HepG2 (cell line): ENCODE data around the gene LRRTM3. TPM values are rescaled to one million over a fixed set of nuclear protein-coding genes. Genes with fewer than 3 reads are reported as not detected.

Experiments used
- ATAC-seq: fragments of 200-7000 bp; cut with Tn5 transposase; 3 replicates; pipeline ENCODE4 v1.9.1; 2020; ENCODE audit warnings: mild to moderate bottlenecking, moderate library complexity
- BruUV-seq: library from RNA; stranded (reverse); fragments of 400-500 nt; replicated peaks from 2 replicates; lab custom pipeline; 2021; lab: Mats Ljungman, UMichigan
- CTCF ChIA-PET: fragments of 300-600 bp; formaldehyde crosslinking; extraction: SDS; loops from one replicate; lab custom pipeline; 2021; ENCODE audit warnings: low total read pairs, inconsistent platforms, low intra/inter-chr PET ratio; lab: Yijun Ruan, JAX
- POLR2A ChIA-PET: fragments of 350-600 bp; sonication (Branson Sonifier 250); formaldehyde crosslinking; loops from one replicate; lab custom pipeline; 2020; ENCODE audit warnings: antibody characterized with exemption, inconsistent platforms; lab: Yijun Ruan, JAX
- DNase-seq: peaks from one replicate; pipeline ENCODE4 v3.0.0-alpha.2; 2015; ENCODE audit warnings: low spot score
- FAIRE-seq: peaks from 3 replicates; lab custom pipeline; 2011; peaks lifted over from hg19 to GRCh38; lab: Jason Lieb, UNC
- H2AFZ ChIP-seq: one replicate; pipeline ENCODE4 v1.6.1; 2011; ENCODE audit warnings: low read length, inconsistent platforms
- H3K27ac ChIP-seq: fragments of 300-600 bp; 3 replicates; pipeline ENCODE4 v1.8.0; 2011; ENCODE audit warnings: mixed run types, mild to moderate bottlenecking, mixed read lengths, low read length, inconsistent platforms; ENCODE audit not compliant: insufficient read depth; ENCODE audit errors: extremely low read length
- H3K27me3 ChIP-seq, 2 experiments: fragments of 200-600 bp in 1 of 2; 2 replicates in 1 of 2; 3 replicates in 1 of 2; pipeline versions ENCODE4 v1.6.0 to v1.8.0; 2011; ENCODE audit warnings: low read length in 2 of 2, mild to moderate bottlenecking in 2 of 2, moderate library complexity in 2 of 2, inconsistent platforms in 1 of 2; ENCODE audit not compliant: insufficient read depth in 2 of 2, control insufficient read depth in 1 of 2
- H3K36me3 ChIP-seq, 2 experiments: fragments of 200-600 bp in 1 of 2; replicated peaks in 1 of 2; 2 replicates in 1 of 2; 3 replicates in 1 of 2; pipeline versions ENCODE4 v1.5.1 to v1.8.0; 2011; ENCODE audit warnings: low read length in 2 of 2, inconsistent platforms in 1 of 2; ENCODE audit not compliant: insufficient read depth in 2 of 2, control insufficient read depth in 1 of 2
- H3K4me1 ChIP-seq: 2 replicates; pipeline ENCODE4 v1.5.1; 2012; ENCODE audit warnings: low read length, inconsistent platforms; ENCODE audit not compliant: insufficient read depth
- H3K4me2 ChIP-seq: 2 replicates; pipeline ENCODE4 v1.6.0; 2011; ENCODE audit warnings: low read depth, low read length, inconsistent platforms
- H3K4me3 ChIP-seq, 3 experiments: fragments of 200-600 bp in 1 of 3; sonication (generic), shearing (Covaris generic) in 1 of 3; replicated peaks in 1 of 3; 2 replicates each; pipeline ENCODE4 v1.5.1; 2011 to 2016; ENCODE audit warnings: low read length in 3 of 3, inconsistent platforms in 2 of 3, low read depth in 2 of 3, mild to moderate bottlenecking in 2 of 3, control low read depth in 1 of 3, mixed read lengths in 1 of 3; ENCODE audit not compliant: insufficient read depth in 1 of 3
- H3K79me2 ChIP-seq: one replicate; pipeline ENCODE4 v1.6.1; 2011; ENCODE audit warnings: low read length, inconsistent platforms; ENCODE audit not compliant: insufficient read depth
- H3K9ac ChIP-seq: 2 replicates; pipeline ENCODE4 v1.6.0; 2011; ENCODE audit warnings: mild to moderate bottlenecking, low read depth, low read length, inconsistent platforms; ENCODE audit not compliant: insufficient read depth
- H3K9me3 ChIP-seq: 2 replicates; pipeline ENCODE4 v1.5.1; 2012; ENCODE audit warnings: mild to moderate bottlenecking, low read length
- H4K20me1 ChIP-seq: 2 replicates; pipeline ENCODE4 v1.6.0; 2011; ENCODE audit warnings: inconsistent platforms, mild to moderate bottlenecking, low read length, moderate library complexity; ENCODE audit not compliant: insufficient read depth
- EZH2 ChIP-seq: conservative IDR thresholded peaks from 2 replicates; pipeline ENCODE4 v1.6.1; 2012; ENCODE audit warnings: mild to moderate bottlenecking, low read depth, low read length, moderate library complexity
- FOXA3 ChIP-seq: IDR thresholded peaks from 2 replicates; pipeline ENCODE4 v1.6.1; 2016; ENCODE audit warnings: missing genetic modification reagents, missing compliant biosample characterization
- MLXIP ChIP-seq: sonication (generic); formaldehyde crosslinking; IDR thresholded peaks from 2 replicates; pipeline ENCODE4 v1.9.0; 2021; ENCODE audit warnings: missing genetic modification reagents, borderline replicate concordance
- TEAD3 ChIP-seq: optimal IDR thresholded peaks from 2 replicates; pipeline ENCODE3; 2016; ENCODE audit warnings: borderline replicate concordance
- ZNF784 ChIP-seq: sonication (generic); formaldehyde crosslinking; IDR thresholded peaks from 2 replicates; pipeline ENCODE4 v1.5.1; 2020; ENCODE audit warnings: missing genetic modification reagents, mild to moderate bottlenecking, borderline replicate concordance
- WGBS: methylation state at CpG from one replicate; pipeline ENCODE4 v1.1.6; 2017; ENCODE audit warnings: low lambda C conversion rate; 5-methylcytosine and 5-hydroxymethylcytosine counted together
- in situ Hi-C: cut with HindIII; loops from 2 replicates; pipeline ENCODE4 v1.10.0; 2017; ENCODE audit warnings: low pct_unique_long_range_greater_than_20kb; ENCODE audit not compliant: extremely low pct_ligation_motif_present
- intact Hi-C: fragments of 100-400 bp; cut with micrococcal nuclease; formaldehyde crosslinking; loops from one replicate; pipeline ENCODE4 v1.10.0; 2022; ENCODE audit not compliant: unreplicated experiment
- polyA plus RNA-seq, 8 experiments: library from polyadenylated mRNA; depleted of rRNA in 3 of 8; stranded (reverse) in 7 of 8; unstranded in 1 of 8; fragments of >200 nt; fragmentation: Illumina TruSeq in 4 of 8; extraction: Trizol in 4 of 8; gene quantifications; 2 replicates each; pipeline versions ENCODE4 v1.2.1 to v1.2.3, GENCODE V29; 2011 to 2016; ENCODE audit warnings: low read depth in 4 of 8, missing spikeins in 1 of 8, mixed read lengths in 1 of 8; ENCODE audit not compliant: insufficient read depth in 1 of 8
- total RNA-seq, 5 experiments: library from RNA; depleted of rRNA; stranded (reverse); fragments of >200 nt; fragmentation: Illumina TruSeq; extraction: Trizol; gene quantifications; 2 replicates each; pipeline ENCODE4 v1.2.3, GENCODE V29; 2016; ENCODE audit warnings: low read depth in 1 of 5

The LRRTM3 gene
- total and polyA plus RNA-seq, 2 of the 13 experiments (the other 11 are each of a cell fraction or from before 2014, with no cell fraction given), result not detected

- CTCF ChIA-PET, result no interaction called here
- WGBS, result 48% methylated on average over 2 of the region's 2 CpGs
- DNase-seq, result no peak
Observed at GRCh38 chr10:66919248-66919647, 6.6 kb upstream of the LRRTM3 start.

More at GRCh38 chr10:66919248-66919647, 6.6 kb upstream of the LRRTM3 start:
- TF ChIP-seq MLXIP (CRISPR knock-in tag), result no peak
- TF ChIP-seq TEAD3 (CRISPR knock-in tag), result no peak
- TF ChIP-seq EZH2, result no peak
- TF ChIP-seq ZNF784 (CRISPR knock-in tag), result no peak
- TF ChIP-seq FOXA3 (CRISPR knock-in tag), result no peak
- H3K27ac ChIP-seq, result no peak overlapping the region
- no peak for FAIRE-seq
- H4K20me1 ChIP-seq, result no peaks in the 10 kb centered on the region
- H3K4me3 ChIP-seq, result no peak overlapping the region
- no peak overlapping the region for H2AFZ ChIP-seq
- no peaks in the 10 kb centered on the region for H3K36me3 ChIP-seq
- in situ Hi-C loops, result no loop called here
- no peaks in the 10 kb centered on the region for H3K79me2 ChIP-seq
- H3K9me3 ChIP-seq, result no peaks in the 10 kb centered on the region
- no peaks in the 10 kb centered on the region for H3K27me3 ChIP-seq
- no peak for ATAC-seq
- intact Hi-C loops, result no loop called here
- BruUV-seq, result no TSS peak
- no peak overlapping the region for H3K4me2 ChIP-seq
- H3K4me1 ChIP-seq, result no peaks in the 10 kb centered on the region
- H3K9ac ChIP-seq, result no peak overlapping the region
- POLR2A ChIA-PET, result no interaction called here
